Natural killer cell (primary cell): Measurements from ENCODE around the gene SPHK2. TPM values are rescaled to one million over a fixed set of nuclear protein-coding genes. Genes with fewer than 3 reads are reported as not detected.

Source experiments
- ATAC-seq, 3 donors: fragments of 150-1000 bp in 2 of 3; fragments of 200-7000 bp in 1 of 3; cut with Tn5 transposase; 1 replicate in 1 of 3; 2 replicates in 2 of 3; pipeline ENCODE4 v1.10.0; 2021; ENCODE audit warnings: mild to moderate bottlenecking in 2 of 3, moderate library complexity in 2 of 3
- DNase-seq, 2 donors: peaks; one replicate each; pipeline versions ENCODE4 v3.0.0 to v3.0.0-alpha.2; 2013 to 2021; ENCODE audit warnings: mixed read lengths in 1 of 2
- H3K27ac ChIP-seq: one replicate; pipeline ENCODE4 v1.5.1; 2013; ENCODE audit warnings: mild to moderate bottlenecking, low read length
- H3K27me3 ChIP-seq: one replicate; pipeline ENCODE4 v1.6.1; 2013; ENCODE audit warnings: low read length; ENCODE audit not compliant: control insufficient read depth, insufficient read depth
- H3K36me3 ChIP-seq: one replicate; pipeline ENCODE4 v1.6.1; 2013; ENCODE audit warnings: low read length; ENCODE audit not compliant: control insufficient read depth, insufficient read depth
- H3K4me1 ChIP-seq: one replicate; pipeline ENCODE4 v1.6.1; 2013; ENCODE audit warnings: low read length; ENCODE audit not compliant: control insufficient read depth, insufficient read depth
- H3K4me3 ChIP-seq: one replicate; pipeline ENCODE4 v1.5.1; 2013; ENCODE audit warnings: low read length
- H3K9me3 ChIP-seq: one replicate; pipeline ENCODE4 v1.6.1; 2013; ENCODE audit warnings: low read length; ENCODE audit not compliant: control insufficient read depth, insufficient read depth
- H3K27ac Mint-ChIP-seq, 2 donors: one replicate each; pipeline ENCODE4 v1.8.0; 2022; ENCODE audit warnings: mild to moderate bottlenecking in 2 of 2, mixed read lengths in 2 of 2, moderate library complexity in 1 of 2
- H3K27me3 Mint-ChIP-seq, 2 donors: one replicate each; pipeline ENCODE4 v1.8.0; 2022; ENCODE audit warnings: low read depth in 2 of 2, mixed read lengths in 2 of 2
- H3K36me3 Mint-ChIP-seq: one replicate; pipeline ENCODE4 v1.8.0; 2022; ENCODE audit warnings: mixed read lengths
- H3K4me1 Mint-ChIP-seq, 2 donors: one replicate each; pipeline ENCODE4 v1.8.0; 2022; ENCODE audit warnings: mixed read lengths in 2 of 2
- H3K4me3 Mint-ChIP-seq: one replicate; pipeline ENCODE4 v1.8.0; 2022; ENCODE audit warnings: mild to moderate bottlenecking, moderate library complexity, mixed read lengths
- H3K9me3 Mint-ChIP-seq, 2 donors: one replicate each; pipeline ENCODE4 v1.8.0; 2022; ENCODE audit warnings: mixed read lengths in 2 of 2
- WGBS: methylation state at CpG from one replicate; pipeline ENCODE4 v1.1.7; 2013; ENCODE audit warnings: missing lambda C conversion rate; ENCODE audit not compliant: insufficient coverage; 5-methylcytosine and 5-hydroxymethylcytosine counted together
- intact Hi-C: fragments of 100-400 bp; cut with micrococcal nuclease; formaldehyde crosslinking; loops from one replicate; pipeline ENCODE4 v1.14.2; 2022
- total RNA-seq, 4 donors: library from RNA; stranded (reverse); fragments of 120-200 nt in 1 of 4; gene quantifications; one replicate each; pipeline versions ENCODE4 v1.2.3 to v1.2.4, GENCODE V29; 2013 to 2022
- TF ChIP-seq, protein P1 (sequence below): fragments of 200-600 bp; IDR thresholded peaks from one replicate; pipeline ENCODE4 v1.8.0; 2022; ENCODE audit warnings: antibody characterized with exemption

Gene SPHK2
- total RNA-seq, 3 donors from 2014 or later (not counting 1 experiment from before 2014, with no cell fraction given) = 18.6 to 28.3 (median 23.2) TPM

DNA sequence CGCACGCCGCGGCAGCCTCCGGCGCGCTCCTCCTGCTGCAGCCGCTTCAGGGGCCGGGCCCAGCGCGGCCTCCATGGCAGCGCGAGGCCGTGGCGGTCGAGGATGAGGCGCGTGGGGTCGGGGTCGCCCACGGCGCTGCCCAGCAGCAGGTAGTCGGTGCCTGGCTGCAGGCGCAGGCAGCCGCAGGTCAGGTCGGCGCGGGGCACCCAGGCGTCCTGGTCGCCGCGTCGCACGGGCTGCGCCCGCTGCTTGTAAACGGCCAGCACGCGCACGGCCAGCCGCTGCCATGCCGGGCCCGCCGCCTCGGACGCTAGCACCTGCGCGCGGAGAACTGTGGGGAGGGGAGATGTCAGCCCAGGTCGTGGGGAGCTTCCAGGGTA is 42.4 kb downstream of the SPHK2 start:
- H3K27me3 Mint-ChIP-seq = peaks cover 0 to 3% of the 10 kb centered on the region in 2 donors
- H3K27ac Mint-ChIP-seq = peak overlapping the region in 1 of 2 donors; percentile 90
- DNase-seq = no peak
- Histone ChIP-seq H3K4me3 (no peak overlapping the region), H3K27ac (no peak overlapping the region), H3K36me3 (no peaks in the 10 kb centered on the region), H3K27me3 (no peaks in the 10 kb centered on the region), H3K4me1 (peaks cover 17% of the 10 kb centered on the region), H3K9me3 (no peaks in the 10 kb centered on the region)
- no peak for ATAC-seq
- H3K4me1 Mint-ChIP-seq = peaks cover 8% of the 10 kb centered on the region in 2 donors
- intact Hi-C loops = loop anchor here (2.0 kb wide), 1 partner anchor 15 kb away; the partner anchor contains the start of gene CA11
- TF ChIP-seq, protein P1, sequence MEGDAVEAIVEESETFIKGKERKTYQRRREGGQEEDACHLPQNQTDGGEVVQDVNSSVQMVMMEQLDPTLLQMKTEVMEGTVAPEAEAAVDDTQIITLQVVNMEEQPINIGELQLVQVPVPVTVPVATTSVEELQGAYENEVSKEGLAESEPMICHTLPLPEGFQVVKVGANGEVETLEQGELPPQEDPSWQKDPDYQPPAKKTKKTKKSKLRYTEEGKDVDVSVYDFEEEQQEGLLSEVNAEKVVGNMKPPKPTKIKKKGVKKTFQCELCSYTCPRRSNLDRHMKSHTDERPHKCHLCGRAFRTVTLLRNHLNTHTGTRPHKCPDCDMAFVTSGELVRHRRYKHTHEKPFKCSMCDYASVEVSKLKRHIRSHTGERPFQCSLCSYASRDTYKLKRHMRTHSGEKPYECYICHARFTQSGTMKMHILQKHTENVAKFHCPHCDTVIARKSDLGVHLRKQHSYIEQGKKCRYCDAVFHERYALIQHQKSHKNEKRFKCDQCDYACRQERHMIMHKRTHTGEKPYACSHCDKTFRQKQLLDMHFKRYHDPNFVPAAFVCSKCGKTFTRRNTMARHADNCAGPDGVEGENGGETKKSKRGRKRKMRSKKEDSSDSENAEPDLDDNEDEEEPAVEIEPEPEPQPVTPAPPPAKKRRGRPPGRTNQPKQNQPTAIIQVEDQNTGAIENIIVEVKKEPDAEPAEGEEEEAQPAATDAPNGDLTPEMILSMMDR = no peak
- H3K36me3 Mint-ChIP-seq = no peaks in the 10 kb centered on the region
- H3K4me3 Mint-ChIP-seq = no peak overlapping the region
- H3K9me3 Mint-ChIP-seq = no peaks in the 10 kb centered on the region
- WGBS = 95% methylated on average over 50 of the region's 50 CpGs

DNA sequence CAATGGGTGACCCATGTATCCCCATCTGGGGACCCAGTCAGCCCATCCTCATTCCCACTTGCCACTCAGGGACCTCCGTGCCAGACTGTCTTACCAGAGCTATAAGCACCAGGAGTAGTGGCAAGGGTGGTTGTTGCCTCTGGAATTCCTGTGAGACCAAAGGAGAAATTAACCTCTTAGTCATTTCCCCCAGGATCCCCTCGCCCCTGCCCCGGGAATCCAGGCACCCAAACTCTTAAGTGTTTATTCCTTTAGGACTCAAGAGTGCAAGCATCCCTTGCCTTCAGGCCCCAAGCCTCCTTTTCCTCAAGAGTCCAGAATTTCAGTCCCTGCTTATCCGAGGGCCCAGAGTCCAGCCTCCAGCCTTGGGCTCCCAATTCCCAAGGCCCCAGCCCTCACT is 44.4 kb downstream of the SPHK2 start:
- TF ChIP-seq, protein P1 = no peak
- ATAC-seq (no peak), DNase-seq (no peak)
- Mint-ChIP-seq H3K27ac (no peak overlapping the region), H3K4me3 (no peak overlapping the region), H3K9me3 (peaks cover 0 to under 1% of the 10 kb centered on the region in 2 donors), H3K36me3 (no peaks in the 10 kb centered on the region), H3K4me1 (peaks cover 8% of the 10 kb centered on the region in 2 donors), H3K27me3 (no peaks in the 10 kb centered on the region)
- WGBS = 96% methylated on average over 4 of the region's 4 CpGs
- H3K27ac ChIP-seq = no peak overlapping the region
- H3K9me3 ChIP-seq = no peaks in the 10 kb centered on the region
- H3K4me3 ChIP-seq = no peak overlapping the region
- intact Hi-C loops = no loop called here
- H3K36me3 ChIP-seq = no peaks in the 10 kb centered on the region
- H3K27me3 ChIP-seq = no peaks in the 10 kb centered on the region
- peaks cover 17% of the 10 kb centered on the region for H3K4me1 ChIP-seq

DNA sequence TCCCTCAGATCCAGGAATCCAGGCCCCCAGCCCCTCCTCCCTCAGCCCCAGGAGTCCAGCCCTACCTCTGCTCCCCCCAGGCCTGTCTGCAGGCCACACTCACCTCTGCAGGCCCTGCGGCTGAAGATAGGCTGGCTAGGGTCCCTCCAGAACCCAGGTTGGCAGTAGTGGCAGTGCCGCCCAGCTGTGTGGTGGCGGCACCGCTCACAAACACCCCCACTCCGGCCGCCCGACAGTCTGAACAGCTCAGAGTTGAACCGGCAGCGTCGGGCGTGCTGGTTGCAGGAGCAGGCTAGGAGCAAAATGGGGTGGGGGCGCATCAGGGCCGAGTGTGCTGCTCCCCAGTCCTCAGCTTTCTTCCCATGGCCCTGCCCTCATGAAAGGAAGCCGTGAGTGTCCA is 45.2 kb downstream of the SPHK2 start:
- Histone ChIP-seq H3K4me1 (peaks cover 17% of the 10 kb centered on the region), H3K4me3 (no peak overlapping the region), H3K9me3 (no peaks in the 10 kb centered on the region), H3K36me3 (no peaks in the 10 kb centered on the region), H3K27ac (no peak overlapping the region), H3K27me3 (no peaks in the 10 kb centered on the region)
- Mint-ChIP-seq H3K4me3 (no peak overlapping the region), H3K27ac (no peak overlapping the region), H3K9me3 (peaks cover 0 to 4% of the 10 kb centered on the region in 2 donors), H3K27me3 (no peaks in the 10 kb centered on the region), H3K36me3 (no peaks in the 10 kb centered on the region), H3K4me1 (peaks cover 8% of the 10 kb centered on the region in 2 donors)
- DNase-seq (no peak), ATAC-seq (no peak)
- WGBS = 93% methylated on average over 14 of the region's 14 CpGs
- TF ChIP-seq, protein P1 = no peak
- intact Hi-C loops = no loop called here

DNA sequence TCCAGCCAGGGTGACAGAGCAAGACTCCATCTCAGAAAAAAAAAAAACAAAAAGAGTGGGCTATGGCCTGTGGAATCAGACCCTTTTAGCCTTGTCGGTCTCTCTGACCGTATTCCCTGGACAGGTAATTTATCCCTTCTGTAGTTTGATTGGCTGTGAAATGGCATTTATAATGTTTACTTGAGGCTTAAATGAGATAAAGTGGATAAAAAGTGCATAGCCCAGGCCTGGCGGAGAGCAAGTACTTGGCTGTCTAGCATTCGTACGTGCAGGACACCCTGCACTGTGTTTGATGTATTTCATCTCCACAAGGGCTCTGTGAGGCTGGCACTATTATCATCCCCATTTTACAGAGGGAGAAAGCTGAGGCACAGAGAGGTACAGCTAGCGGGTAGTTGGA is 46.5 kb downstream of the SPHK2 start:
- WGBS = 90% methylated on average over 6 of the region's 6 CpGs
- TF ChIP-seq, protein P1 = no peak
- Histone ChIP-seq H3K27ac (no peak overlapping the region), H3K27me3 (no peaks in the 10 kb centered on the region), H3K4me3 (no peak overlapping the region), H3K9me3 (no peaks in the 10 kb centered on the region), H3K36me3 (no peaks in the 10 kb centered on the region), H3K4me1 (peaks cover 7% of the 10 kb centered on the region)
- H3K4me1 Mint-ChIP-seq = peaks cover 6 to 12% of the 10 kb centered on the region in 2 donors
- intact Hi-C loops = no loop called here
- no peak overlapping the region for H3K4me3 Mint-ChIP-seq
- DNase-seq (no peak), ATAC-seq (no peak)
- no peak overlapping the region for H3K27ac Mint-ChIP-seq
- H3K36me3 Mint-ChIP-seq = no peaks in the 10 kb centered on the region
- no peaks in the 10 kb centered on the region for H3K27me3 Mint-ChIP-seq
- peaks cover 5 to 9% of the 10 kb centered on the region in 2 donors for H3K9me3 Mint-ChIP-seq
